NB4 (cell line): ENCODE results near the gene SNTG2.

Source experiments
- DNase-seq: peaks from one replicate; pipeline ENCODE4 v3.0.0; 2010; ENCODE audit warnings: low read depth
- H3K4me3 ChIP-seq: one replicate; pipeline ENCODE4 v1.5.1; 2011; ENCODE audit warnings: mild to moderate bottlenecking, low read depth, low read length, moderate library complexity
- MYC ChIP-seq: IDR thresholded peaks from 2 replicates; pipeline ENCODE4 v1.6.1; 2011; ENCODE audit warnings: low read depth, low read length
- POLR2A ChIP-seq: IDR thresholded peaks from 2 replicates; pipeline ENCODE4 v1.6.1; 2011; ENCODE audit warnings: mild to moderate bottlenecking; ENCODE audit not compliant: insufficient read length; ENCODE audit errors: extremely low read depth
- TF ChIP-seq, protein P1 (sequence below): IDR thresholded peaks from one replicate; pipeline ENCODE4 v1.5.1; 2012; ENCODE audit warnings: low read depth, low read length
- TF ChIP-seq, protein P2 (sequence below): IDR thresholded peaks from 2 replicates; pipeline ENCODE4 v1.6.1; 2011; ENCODE audit warnings: low read depth, low read length

SNTG2 gene

DNA sequence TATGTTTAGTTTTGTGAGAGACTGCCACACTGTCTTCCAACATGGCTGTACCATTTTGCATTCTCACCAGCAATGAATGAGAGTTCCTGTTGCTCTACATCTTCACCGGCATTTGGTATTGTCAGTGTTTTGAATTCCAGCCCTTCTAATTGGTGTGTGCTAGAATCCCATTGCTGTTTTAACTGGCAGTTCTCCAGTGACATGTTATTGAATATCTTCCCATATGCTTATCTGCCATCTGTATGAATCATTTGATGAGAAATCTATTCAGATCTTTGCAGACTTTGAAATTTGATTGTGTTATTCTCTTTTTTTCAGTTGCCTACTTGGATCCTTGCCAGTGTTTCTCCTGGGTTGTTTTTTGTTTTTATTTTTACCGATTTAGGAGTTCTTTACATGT lies 99.0 kb downstream of the SNTG2 start:
- TF ChIP-seq, protein P1, sequence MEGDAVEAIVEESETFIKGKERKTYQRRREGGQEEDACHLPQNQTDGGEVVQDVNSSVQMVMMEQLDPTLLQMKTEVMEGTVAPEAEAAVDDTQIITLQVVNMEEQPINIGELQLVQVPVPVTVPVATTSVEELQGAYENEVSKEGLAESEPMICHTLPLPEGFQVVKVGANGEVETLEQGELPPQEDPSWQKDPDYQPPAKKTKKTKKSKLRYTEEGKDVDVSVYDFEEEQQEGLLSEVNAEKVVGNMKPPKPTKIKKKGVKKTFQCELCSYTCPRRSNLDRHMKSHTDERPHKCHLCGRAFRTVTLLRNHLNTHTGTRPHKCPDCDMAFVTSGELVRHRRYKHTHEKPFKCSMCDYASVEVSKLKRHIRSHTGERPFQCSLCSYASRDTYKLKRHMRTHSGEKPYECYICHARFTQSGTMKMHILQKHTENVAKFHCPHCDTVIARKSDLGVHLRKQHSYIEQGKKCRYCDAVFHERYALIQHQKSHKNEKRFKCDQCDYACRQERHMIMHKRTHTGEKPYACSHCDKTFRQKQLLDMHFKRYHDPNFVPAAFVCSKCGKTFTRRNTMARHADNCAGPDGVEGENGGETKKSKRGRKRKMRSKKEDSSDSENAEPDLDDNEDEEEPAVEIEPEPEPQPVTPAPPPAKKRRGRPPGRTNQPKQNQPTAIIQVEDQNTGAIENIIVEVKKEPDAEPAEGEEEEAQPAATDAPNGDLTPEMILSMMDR, result no peak
- TF ChIP-seq POLR2A (no peak), MYC (no peak)
- TF ChIP-seq, protein P2, sequence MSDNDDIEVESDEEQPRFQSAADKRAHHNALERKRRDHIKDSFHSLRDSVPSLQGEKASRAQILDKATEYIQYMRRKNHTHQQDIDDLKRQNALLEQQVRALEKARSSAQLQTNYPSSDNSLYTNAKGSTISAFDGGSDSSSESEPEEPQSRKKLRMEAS, result no peak
- no peak for DNase-seq

DNA sequence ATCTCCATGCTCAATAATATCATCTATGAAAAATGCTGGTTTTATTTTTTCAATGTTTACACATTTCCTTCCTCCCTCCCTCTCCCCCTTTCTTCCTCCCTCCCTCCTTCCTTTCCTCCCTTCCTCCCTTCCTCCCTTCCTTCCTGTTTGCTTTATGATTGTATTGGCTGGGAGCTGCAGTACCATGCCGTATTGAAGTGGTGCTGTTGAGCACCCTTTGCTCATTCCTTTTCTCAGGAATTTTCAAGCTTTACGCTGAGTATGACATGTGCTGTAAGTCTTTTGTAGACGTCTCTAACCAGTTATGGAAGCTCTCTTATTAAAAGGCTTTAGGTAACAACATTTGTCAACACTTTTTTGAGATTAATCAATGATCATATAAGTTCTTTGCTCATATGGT lies 100.4 kb downstream of the SNTG2 start:
- no peak for DNase-seq
- no peak for TF ChIP-seq MYC
- TF ChIP-seq POLR2A, result no peak
- TF ChIP-seq, protein P1, result no peak
- TF ChIP-seq, protein P2, result no peak
- H3K4me3 ChIP-seq, result no peak overlapping the region

More for the DNA sequence above, 99.0 kb downstream of the SNTG2 start:
- no peak overlapping the region for H3K4me3 ChIP-seq

DNA sequence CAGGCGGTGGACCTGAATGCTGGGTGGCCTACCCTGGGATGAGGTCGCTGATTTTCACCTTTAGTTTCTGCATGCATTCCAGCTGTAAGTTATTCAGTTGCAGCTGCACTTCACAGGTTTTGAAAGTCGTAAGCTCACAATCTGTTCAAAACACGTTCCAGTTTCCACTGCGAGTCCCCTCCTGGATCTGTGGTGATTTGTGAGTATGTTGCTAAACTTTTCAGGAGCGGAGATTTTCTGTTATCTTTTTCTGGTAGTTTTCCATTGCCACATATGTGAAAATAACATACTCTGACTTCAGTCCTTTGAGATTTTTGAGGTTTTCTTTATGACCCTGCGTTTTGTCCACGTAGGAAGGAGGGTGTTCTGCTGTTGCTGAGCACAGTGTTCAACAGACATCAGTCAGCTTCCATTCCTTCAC lies 102.1 kb downstream of the SNTG2 start:
- DNase-seq, result no peak
- TF ChIP-seq, protein P1, result no peak
- no peak for TF ChIP-seq MYC
- no peak overlapping the region for H3K4me3 ChIP-seq

DNA sequence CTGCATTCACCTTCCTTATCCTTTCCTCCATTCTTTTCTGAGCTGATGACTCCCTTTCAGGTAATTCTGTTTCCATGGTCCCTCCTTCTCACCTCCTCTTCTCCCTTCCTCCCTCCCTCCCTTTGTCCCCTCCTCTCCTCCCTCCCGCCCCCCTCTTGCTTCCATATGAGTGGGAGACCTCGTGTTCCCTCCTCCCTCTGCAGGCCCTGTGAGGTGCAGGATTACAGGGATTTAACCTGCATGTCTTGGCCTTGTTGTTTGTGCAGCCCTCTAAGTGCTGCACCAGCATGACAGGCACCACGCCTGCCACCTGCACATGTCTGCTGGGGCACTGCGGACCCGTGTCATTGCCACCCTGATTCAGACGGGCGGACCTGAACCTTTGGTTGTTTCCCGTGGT lies 103.1 kb downstream of the SNTG2 start:
- no peak for DNase-seq
- no peak overlapping the region for H3K4me3 ChIP-seq
- TF ChIP-seq, protein P1, result no peak
- TF ChIP-seq MYC (no peak), POLR2A (no peak)
- TF ChIP-seq, protein P2, result no peak

DNA sequence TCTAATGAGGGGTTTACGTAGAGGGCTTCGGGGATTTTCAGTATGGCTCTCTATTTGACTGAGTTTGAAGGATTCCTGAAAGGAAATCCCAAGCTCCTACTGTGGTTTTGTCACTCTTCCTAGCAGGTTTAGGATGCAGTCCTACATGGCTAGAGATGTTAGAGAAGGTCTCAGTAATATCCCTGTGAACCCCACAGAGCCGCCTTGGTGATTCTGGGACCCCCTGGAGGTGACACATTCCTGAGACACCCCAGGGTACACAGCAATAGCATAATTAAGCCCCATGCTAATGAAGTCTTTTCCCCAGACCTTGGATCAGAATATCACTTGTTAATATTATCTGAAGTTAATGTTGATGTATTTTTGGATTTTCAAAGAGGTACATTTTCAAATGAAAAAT lies 103.8 kb downstream of the SNTG2 start:
- no peak for DNase-seq
- no peak for TF ChIP-seq POLR2A
- TF ChIP-seq, protein P1, result no peak
- TF ChIP-seq MYC, result no peak
- TF ChIP-seq, protein P2, result no peak
- H3K4me3 ChIP-seq, result no peak overlapping the region

DNA sequence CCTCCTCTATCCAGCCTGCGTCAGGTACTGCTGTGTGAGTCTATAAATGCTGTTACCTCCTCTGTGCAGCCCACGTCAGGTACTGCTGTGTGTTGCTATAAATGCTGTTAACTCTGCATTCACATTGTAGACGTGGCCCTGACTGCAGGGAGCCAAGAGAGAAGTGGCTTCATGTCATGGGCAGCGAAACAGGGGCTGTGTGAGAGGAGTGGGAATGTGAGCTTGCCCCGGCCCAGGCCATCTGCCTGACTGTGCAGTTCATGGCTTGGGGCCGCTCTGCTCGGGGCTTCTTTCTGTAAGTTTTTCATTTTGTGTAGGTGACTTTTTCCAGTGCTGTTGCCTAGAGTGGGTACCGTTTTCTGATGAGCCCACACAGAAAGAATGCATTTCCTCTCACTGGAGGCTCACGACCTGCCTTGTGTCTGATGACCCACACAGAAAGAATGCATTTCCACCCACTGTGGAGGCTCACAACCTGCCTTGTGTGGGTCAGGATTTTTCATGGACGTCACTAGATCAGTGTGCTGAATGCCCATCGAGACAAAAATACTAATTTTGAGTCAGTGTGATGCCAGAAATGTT lies 104.5 kb downstream of the SNTG2 start:
- TF ChIP-seq MYC (no peak), POLR2A (no peak)
- TF ChIP-seq, protein P1, result no peak
- TF ChIP-seq, protein P2, result no peak
- H3K4me3 ChIP-seq, result no peak overlapping the region
- no peak for DNase-seq
